Limb (tissue), 2 donors: Measurements from ENCODE around the gene MET.
"Not testable (repeated sequence)": the region's sequence is repeated elsewhere in the genome, so short reads cannot be mapped to it uniquely, and the experiment has no call there.

ENCODE experiments used
- DNase-seq, 2 donors: peaks; one replicate each; pipeline ENCODE4 v3.0.0-alpha.2; 2016; ENCODE audit errors: extremely low spot score in 2 of 2

Gene MET

GRCh38 chr7:116697761-116698160 is 25.8 kb downstream of the MET start:
- DNase-seq: no peak

DNA sequence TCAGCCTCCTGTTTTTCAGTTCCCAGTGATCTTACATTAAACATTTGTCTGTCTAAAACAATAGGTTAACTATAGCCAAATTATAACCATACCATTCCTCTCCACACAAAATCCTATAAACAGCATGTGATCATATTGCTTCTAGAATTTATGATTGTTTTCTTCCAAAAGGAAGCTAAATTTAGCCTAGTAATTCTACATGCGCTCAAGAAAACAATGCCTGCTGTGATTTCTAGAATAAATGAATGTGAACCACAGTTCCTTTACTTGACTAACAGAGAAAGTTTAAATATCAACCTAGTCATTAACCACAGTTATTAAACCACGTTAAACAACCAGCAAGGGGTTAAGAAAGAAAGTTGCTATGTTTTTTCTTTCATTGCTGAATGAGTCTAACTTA is 26.4 kb downstream of the MET start:
- DNase-seq: no peak

DNA sequence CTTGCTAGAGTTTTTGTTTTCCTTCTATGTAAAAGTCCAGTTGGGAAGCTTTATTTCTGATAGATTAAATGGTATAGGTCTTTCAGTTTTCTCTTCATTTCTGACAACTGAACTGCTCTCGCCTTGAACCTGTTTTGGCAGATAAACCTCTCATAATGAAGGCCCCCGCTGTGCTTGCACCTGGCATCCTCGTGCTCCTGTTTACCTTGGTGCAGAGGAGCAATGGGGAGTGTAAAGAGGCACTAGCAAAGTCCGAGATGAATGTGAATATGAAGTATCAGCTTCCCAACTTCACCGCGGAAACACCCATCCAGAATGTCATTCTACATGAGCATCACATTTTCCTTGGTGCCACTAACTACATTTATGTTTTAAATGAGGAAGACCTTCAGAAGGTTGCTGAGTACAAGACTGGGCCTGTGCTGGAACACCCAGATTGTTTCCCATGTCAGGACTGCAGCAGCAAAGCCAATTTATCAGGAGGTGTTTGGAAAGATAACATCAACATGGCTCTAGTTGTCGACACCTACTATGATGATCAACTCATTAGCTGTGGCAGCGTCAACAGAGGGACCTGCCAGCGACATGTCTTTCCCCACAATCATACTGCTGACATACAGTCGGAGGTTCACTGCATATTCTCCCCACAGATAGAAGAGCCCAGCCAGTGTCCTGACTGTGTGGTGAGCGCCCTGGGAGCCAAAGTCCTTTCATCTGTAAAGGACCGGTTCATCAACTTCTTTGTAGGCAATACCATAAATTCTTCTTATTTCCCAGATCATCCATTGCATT is 27.1 kb downstream of the MET start:
- no peak for DNase-seq

- no peak for DNase-seq
These were observed 27.7 kb downstream of the MET start for GRCh38 chr7:116699722-116700120.

GRCh38 chr7:116702046-116702785 is 30.2 kb downstream of the MET start:
- DNase-seq: no peak

DNA sequence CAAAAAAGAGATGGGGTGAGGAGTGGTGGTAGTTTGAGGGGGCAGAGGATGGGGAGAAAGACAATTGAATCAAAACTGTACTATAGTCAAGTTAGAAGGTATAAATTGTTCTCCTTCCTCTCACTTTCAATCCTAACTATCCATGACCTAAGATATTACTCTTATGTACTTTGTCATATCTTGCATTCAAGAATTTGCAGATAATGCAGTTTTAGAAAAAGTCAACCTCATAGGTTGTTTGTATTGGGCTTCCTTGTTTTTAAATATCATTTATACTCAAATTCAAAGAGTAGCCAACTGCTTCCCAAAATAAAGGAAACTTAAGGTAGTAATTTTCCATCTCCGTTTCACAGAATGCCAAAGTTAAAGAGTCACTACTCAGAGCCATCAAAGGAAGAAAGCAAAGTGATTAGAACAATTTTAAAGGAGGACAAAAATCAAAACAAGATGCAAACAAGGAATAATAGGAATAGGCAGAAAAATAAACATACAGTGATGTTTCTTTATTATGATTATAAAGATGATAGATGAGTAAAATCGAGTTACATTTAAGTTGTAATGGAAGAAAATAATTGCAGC is 32.7 kb downstream of the MET start:
- DNase-seq: no peak

- DNase-seq: no peak
These were observed 33.4 kb downstream of the MET start for GRCh38 chr7:116705419-116705818.

DNA sequence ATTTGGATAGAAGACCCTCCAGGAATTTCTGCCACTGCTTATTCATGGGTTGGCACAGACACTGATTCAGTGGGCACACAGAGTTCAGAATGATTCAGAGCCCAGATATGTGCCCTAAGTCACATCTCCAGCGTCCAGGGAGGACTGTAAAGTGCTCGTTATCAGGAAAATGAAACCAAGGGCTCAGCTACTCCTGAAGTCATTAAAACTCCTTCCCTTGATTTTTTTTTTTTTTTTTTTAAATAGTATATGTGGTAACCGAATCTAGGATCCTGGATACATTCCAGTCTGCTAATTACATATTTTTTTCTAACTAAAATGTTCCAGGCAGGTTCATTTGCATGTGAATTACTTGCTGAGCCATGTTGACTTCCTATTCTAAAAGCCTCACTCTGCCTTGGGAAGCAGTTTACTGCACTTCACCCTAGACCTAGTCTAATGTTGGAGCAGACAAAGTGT is 34.7 kb downstream of the MET start:
- DNase-seq: no peak

GRCh38 chr7:116707289-116707688 is 35.3 kb downstream of the MET start:
- no peak for DNase-seq

GRCh38 chr7:116708248-116708647 is 36.3 kb downstream of the MET start:
- DNase-seq: no peak

DNA sequence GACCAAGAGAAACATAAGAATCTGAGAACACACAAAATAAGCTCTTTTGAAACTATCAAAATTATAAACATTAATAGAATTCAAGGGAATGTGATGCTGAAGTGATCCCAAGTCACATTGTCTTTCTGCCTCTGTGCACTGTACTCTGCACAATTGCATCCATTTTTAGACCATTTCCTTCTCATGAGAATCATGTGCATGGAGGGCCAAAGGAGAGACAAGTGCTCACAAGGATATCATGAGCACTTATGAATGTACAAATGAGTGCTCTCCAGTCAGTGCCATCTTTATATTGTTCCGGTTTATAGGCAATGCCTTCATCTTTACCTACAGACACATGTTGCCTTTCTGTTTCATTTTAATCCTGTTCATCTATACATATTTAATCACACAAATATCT is 36.9 kb downstream of the MET start:
- no peak for DNase-seq

DNA sequence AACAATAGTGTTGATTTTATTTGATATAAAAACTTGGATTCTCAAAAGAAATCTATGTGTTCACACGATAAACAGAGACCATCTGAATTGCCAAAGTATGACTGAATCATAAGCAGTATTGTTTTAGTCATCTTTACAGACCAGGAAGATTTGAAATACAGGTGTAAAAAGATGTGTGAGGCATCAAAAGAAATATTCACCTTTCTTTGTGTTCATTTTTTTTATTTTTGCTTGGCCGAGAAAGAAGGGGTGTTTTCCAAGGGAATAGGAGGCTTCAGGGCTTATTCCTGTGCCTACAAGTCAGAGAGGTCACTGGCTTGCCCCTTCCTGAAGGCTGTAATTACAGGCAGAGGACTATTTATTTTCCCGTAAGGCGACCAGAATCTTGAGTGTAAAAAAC is 37.3 kb downstream of the MET start:
- no peak for DNase-seq

DNA sequence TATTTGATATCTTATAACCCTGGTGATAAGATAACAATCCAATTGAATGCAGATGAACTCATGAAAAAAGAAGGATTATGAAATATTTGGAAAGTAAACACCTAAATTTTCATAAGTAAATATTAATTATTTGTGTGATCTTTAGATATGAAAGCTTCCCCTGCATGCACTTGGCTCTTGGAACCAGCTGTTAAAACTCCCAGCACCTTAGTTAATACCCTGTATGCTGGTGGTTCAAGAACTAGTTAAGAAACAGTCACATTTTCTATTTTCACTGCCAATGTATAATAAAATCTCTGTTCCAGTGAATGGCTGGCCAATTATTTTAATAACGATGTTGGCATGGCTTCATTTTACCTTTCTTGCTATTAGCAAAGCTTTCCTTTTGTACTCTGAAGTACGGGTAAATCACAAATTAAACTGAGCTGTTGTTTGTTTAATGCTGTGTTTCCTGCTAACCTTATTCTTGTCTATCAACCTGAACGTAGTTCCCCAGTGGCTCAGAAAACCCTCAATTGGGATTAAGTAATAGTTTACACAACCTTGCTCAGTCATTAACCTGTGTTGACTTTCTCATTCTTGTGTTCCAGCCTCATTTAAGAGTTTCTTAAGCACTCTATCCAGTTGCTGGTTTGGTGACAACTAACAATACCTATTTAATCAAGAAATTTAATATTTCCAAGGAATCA is 38.9 kb downstream of the MET start:
- no peak for DNase-seq

GRCh38 chr7:116711790-116712189 is 39.8 kb downstream of the MET start:
- DNase-seq: no peak

DNA sequence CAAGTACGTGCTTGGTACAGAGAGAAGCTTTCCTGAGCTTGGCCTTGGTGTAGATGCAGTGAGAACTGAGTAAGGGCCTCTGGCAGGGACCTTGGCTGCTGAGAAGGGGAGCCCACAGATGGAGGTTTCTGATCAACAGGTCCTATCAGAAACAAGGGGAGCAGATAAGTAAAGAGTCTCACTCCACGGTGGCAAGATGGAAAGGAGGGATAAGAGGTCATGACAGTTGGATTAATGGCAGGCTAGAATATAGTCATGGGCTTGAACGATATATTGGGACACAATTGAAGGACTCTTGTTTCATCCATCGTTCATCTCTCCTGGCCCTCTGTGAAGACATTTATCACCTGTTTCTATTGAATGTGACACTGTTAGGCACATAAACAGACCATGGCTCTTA is 41.5 kb downstream of the MET start:
- DNase-seq: no peak

- no peak for DNase-seq
These were observed 41.9 kb downstream of the MET start for GRCh38 chr7:116713918-116714317.

GRCh38 chr7:116715077-116715476 is 43.1 kb downstream of the MET start:
- no peak for DNase-seq

GRCh38 chr7:116717137-116717536 is 45.1 kb downstream of the MET start:
- DNase-seq: no peak

DNA sequence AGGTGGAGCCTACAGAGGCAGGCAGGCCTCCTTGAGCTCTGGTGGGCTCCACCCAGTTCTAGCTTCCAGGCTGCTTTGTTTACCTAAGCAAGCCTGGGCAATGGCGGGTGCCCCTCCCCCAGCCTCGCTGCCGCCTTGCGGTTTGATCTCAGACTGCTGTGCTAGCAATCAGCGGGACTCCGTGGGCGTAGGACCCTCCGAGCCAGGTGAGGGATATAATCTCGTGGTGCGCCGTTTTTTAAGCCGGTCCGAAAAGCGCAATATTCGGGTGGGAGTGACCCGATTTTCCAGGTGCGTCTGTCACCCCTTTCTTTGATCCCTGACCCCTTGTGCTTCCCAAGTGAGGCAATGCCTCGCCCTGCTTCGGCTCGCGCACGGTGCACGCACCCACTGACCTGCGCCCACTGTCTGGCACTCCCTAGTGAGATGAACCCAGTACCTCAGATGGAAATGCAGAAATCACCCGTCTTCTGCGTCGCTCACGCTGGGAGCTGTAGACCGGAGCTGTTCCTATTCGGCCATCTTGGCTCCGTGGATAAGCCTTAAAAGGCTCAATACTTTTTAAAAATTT is 52.0 kb downstream of the MET start:
- DNase-seq: not testable (repeated sequence)

- no peak for DNase-seq
These were observed 52.7 kb downstream of the MET start for GRCh38 chr7:116724560-116725231.

DNA sequence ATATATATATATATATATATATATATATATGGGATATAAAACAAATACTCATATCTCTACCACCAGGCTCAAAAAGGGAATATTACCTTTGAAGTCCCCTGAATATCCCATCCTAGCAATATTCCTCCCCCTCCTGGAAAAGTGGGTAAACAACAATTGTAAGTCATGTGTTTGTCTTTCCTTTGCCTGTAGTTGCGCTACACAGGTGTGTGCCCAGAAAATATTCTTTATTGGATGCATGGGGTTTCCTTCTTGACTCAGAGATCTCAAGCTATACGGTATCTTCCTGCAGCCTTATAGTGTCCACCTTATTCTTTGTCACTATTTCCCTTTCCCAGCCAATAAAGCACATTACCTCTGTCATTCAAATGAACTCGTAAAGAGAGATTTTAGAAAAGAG is 54.2 kb downstream of the MET start:
- no peak for DNase-seq
